GM13976 (cell line): ENCODE measurements around the gene EVL.

Experiments used
- DNase-seq: peaks from one replicate; pipeline ENCODE4 v3.0.0; 2012; ENCODE audit warnings: low spot score
- in situ Hi-C: fragments of 300-500 bp; cut with MboI; formaldehyde crosslinking; loops from one replicate; pipeline ENCODE4 v1.12.0; 2022; ENCODE audit warnings: low sequenced_read_pairs, mixed read lengths, inconsistent platforms; ENCODE audit not compliant: unreplicated experiment
- TF ChIP-seq, protein P1 (sequence below): IDR thresholded peaks from 2 replicates; pipeline ENCODE4 v1.5.1; 2012; ENCODE audit warnings: borderline replicate concordance, mild to moderate bottlenecking; ENCODE audit not compliant: insufficient read depth; ENCODE audit errors: extremely low read depth, missing control alignments, control extremely low read depth

The EVL gene

DNA sequence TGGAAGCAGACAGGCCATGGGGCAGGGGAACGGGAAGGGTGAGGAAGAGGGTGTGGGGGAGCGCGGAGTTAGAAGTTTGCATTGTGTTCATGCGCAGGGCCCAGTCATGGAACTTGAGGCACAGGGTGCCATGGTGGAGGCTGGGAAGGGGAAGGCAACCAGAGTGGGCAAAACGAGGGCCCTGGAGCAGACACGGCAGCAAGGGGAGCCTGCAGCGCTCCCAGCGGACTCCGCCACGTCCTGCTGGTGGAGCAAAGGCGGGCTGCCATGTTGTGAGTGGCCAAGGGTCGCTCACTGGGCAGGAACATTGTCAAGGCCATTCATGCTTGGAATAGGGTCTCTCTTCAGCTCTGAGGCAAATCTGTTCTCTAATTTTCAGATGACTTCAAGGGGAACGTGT is 73.7 kb downstream of the EVL start:
- TF ChIP-seq, protein P1, sequence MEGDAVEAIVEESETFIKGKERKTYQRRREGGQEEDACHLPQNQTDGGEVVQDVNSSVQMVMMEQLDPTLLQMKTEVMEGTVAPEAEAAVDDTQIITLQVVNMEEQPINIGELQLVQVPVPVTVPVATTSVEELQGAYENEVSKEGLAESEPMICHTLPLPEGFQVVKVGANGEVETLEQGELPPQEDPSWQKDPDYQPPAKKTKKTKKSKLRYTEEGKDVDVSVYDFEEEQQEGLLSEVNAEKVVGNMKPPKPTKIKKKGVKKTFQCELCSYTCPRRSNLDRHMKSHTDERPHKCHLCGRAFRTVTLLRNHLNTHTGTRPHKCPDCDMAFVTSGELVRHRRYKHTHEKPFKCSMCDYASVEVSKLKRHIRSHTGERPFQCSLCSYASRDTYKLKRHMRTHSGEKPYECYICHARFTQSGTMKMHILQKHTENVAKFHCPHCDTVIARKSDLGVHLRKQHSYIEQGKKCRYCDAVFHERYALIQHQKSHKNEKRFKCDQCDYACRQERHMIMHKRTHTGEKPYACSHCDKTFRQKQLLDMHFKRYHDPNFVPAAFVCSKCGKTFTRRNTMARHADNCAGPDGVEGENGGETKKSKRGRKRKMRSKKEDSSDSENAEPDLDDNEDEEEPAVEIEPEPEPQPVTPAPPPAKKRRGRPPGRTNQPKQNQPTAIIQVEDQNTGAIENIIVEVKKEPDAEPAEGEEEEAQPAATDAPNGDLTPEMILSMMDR: no peak
- DNase-seq: no peak
- in situ Hi-C loops: no loop called here

DNA sequence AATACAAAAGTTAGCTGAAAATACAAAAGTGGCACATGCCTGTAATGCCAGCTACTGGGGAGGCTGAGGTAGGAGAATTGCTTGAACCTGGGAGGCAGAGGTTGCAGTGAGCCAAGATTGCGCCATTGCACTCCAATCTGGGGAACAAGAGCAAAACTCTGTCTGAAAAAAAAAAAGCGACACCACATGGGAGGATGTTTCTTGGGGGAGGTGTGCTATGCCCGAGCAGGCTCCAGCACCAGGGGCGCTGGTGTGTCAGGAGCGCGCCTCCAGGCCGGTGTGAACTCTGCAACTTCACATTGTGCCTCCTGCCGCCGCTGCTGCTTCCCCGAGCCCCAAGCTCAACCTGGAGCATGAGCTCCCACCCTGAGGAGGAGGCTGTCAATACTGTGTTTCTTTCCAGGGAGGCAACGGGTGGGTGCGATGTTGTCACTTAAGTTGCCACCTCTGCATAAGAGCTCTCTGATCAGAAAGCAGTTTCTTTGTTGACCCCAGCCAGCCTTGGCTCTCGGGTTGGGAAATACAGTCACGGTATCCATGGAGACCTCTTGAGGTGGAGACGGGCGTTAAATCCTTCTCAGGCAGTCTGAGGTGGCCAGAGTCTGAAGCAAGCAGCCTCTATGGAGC is 75.3 kb downstream of the EVL start:
- in situ Hi-C loops: no loop called here
- no peak for DNase-seq
- TF ChIP-seq, protein P1: no peak

DNA sequence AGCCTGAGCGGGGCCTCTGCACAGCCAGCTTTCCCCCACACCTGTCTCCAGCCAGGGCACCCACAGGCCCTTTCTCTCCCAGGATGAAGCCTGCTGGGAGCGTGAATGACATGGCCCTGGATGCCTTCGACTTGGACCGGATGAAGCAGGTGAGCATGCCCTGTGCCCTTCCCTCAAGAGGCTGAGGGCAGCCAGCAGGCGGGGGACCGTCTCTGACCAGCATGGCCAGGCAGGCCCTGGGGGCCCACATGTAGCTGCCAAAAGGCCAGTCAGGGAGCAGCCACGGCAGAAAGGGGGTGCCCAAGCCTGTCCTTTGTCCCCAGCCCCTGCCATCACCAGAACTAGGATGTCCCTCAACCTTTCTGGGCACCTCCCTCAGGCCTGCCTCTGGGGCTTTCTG is 75.9 kb downstream of the EVL start:
- no peak for DNase-seq
- TF ChIP-seq, protein P1: no peak
- in situ Hi-C loops: no loop called here

DNA sequence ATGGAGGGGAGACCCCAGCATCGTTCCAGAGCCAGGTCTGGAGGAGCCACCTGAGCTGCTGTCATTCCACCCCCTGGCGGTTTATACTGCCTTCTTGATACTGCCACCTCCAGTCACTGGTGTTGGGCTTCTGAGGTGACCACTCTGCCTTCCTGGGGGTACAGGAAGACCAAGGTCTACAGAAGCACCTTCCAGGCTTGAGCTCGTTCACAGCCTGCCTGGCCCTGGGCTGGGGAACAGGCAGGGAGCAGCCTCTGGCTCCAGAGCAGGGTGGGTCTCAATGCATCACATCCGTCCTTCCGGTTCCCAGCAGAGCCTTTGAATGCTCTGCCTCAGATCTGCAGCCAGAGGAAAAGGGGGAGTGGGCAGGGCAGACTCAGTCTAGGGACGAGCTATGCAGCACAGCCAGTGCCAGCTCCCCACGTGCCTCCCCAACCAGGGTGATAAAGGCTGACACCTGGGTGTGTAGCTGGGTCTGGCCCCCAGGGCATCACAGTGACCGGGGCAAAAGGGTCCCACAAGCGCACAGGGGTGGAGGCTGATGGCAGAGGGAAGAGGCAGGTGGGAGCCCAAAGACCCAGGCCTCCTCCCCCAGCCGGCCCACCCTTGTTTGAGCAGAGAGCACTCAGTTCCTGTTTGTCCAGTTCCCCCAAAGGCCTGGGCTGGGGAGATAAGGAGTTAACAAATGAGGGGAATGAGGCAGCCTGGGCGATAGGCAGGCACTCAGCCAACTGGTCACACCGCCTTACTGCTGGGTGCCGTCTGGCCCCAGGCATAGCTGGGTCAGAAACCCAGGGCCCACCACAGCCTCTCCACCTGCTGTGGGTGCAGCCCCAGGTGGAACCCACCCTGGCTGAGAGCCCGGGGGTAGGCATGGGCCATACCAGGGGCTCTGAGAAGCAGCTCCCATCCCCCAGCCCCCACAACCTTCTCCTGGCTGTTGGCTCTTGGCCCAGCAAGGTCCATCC is 77.1 kb downstream of the EVL start:
- TF ChIP-seq, protein P1: no peak
- DNase-seq: no peak
- in situ Hi-C loops: no loop called here

DNA sequence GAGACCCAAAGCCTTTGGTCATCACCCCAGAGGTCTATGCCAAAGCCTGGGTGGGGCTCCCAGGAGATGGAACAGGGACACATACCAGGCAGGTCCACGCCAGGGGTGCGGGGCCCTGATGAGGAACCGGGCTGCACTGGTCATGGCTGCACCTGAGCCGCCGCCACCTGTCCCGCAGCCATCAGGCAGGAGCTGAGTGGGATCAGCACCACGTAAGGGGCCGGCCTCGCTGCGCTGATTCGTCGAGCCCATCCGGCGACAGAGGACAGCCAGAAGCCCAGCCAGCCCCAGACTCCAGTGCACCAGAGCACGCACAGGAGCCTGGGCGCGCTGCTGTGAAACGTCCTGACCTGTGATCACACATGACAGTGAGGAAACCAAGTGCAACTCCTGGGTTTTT is 78.3 kb downstream of the EVL start:
- TF ChIP-seq, protein P1: no peak
- in situ Hi-C loops: no loop called here
- DNase-seq: no peak

DNA sequence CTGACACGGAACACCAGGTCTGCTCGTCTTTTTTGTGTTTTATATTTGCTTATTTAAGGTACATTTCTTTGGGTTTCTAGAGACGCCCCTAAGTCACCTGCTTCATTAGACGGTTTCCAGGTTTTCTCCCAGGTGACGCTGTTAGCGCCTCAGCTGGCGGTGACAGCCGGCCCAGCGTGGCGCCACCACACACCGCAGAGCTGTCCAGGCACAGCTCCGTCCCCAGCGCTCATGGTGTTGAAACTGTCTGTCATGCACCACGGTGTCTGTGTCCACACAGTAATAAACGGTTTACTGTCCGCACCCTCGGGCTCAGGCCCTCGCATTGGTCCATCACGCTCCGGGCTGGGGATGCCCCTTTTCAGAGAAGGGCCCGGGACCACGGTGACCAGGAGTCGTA is 78.7 kb downstream of the EVL start:
- in situ Hi-C loops: no loop called here
- no peak for DNase-seq
- TF ChIP-seq, protein P1: no peak
